NCI-H1436 (cell line): ENCODE results near the gene SLC52A1.
"Not testable (repeated sequence)": the region's sequence is repeated elsewhere in the genome, so short reads cannot be mapped to it uniquely, and the experiment has no call there.

Source experiments
- DNase-seq: peaks from one replicate; lab custom pipeline; 2025; lab: John Stamatoyannopoulos, UW

SLC52A1 gene

DNA sequence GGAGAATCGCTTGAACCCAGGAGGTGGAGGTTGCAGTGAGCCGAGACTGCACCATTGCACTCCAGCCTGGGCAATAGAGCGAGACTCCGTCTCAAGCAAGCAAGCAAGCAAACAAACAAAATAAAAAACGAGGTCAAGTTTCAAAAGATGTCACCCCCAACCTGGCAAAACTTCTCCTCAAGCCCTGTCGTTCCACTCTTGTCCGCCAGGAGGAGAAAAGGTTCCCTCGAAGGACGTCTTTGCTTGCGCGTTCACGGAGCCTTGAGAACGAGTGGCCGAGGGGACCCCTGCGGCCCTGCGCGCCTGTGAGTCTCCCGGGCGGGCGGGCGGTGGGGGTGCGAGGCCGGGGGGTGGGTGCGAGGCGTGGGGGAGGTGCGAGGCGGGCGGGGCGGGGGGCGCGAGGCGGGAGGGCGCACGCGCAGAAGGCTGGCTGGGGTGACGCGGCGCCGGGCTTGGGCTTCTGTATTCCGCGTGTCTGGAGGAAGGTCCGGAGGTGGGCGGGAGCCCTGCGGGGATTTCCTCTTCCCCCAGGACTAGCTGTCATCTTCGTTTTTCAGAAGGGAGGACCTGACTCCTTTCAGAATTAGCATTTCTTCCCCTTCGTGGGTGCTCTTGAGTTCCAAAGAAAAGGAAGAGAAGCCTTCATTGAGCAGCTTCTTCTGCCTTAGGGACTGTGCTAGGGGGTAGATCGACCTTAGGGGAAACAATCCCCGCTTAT is 3.7 kb downstream of the SLC52A1 start:
- peak; percentile 77 for DNase-seq

DNA sequence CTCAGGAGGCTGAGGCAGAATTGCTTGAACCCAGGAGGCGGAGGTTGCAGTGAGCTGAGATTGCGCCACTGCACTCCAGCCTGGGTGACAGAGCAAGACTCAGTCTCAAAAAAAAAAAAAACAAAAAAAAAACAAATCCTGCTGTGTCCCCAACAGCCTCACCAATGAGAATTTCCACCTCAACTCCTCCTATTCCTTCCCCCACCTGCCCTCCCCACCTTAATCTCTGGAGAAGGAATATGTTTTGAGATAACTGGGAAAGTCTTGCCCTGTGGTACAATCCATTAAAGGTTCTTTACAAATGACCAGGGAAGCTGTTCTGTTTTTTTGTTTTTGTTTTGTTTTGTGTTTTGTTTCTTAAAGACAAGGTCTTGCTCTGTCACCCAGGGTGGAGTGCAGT is 5.1 kb downstream of the SLC52A1 start:
- not testable (repeated sequence) for DNase-seq

DNA sequence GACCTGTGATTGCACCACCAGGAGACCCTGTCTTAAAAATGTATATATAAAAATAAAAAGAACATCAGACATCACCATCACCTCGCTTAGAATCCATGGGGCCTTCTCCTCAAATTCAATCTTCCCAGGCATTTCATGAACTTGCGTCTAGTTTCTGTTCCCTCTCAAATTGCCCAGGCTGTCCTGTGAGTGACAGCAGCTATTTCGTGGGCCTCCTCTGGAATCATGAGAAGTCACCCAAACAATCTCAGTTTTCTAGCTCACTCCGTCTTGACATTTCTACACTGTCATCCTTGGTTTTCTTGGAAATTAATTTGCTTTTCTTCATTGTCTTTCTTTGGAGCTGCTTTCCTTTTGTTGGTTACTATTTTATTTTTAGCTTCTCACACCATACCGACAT is 7.3 kb downstream of the SLC52A1 start:
- no peak for DNase-seq

DNA sequence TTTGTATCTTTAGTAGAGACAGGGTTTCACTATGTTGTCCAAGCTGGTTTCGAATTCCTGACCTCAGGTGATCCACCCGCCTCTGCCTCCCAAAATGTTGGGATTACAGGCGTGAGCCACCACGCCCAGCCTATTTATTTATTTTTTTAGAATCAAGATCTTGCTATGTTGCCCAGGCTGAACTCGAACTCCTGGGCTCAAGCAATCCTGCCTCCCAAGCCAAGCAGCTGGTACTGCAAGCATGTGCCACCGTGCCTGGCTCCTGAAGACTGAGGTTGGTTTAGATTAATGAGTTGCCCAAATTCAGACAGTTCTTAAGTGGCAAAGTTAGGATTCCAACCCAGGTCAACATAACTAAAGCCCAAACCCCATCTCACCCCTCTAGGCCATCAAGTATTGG is 7.9 kb downstream of the SLC52A1 start:
- no peak for DNase-seq

DNA sequence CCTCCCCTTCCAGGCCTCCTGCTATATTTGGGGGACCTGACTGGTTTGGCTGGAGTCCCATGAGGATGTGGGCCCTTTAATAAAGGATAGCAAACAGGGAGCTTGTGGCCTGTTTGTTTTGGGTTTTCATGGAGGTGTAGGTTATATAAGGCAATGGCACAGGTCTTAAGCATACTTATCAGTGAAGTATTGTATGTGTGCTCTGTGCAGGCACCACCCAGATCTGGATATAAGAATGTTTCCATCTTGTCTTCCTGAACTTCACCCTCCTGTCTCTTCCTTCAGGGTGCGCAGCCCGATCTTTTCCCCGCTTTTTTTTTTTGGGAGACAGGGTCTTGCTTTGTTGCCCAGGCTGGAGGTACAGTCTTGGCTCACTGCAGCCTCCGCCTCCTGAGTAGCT is 10.6 kb downstream of the SLC52A1 start:
- no peak for DNase-seq

DNA sequence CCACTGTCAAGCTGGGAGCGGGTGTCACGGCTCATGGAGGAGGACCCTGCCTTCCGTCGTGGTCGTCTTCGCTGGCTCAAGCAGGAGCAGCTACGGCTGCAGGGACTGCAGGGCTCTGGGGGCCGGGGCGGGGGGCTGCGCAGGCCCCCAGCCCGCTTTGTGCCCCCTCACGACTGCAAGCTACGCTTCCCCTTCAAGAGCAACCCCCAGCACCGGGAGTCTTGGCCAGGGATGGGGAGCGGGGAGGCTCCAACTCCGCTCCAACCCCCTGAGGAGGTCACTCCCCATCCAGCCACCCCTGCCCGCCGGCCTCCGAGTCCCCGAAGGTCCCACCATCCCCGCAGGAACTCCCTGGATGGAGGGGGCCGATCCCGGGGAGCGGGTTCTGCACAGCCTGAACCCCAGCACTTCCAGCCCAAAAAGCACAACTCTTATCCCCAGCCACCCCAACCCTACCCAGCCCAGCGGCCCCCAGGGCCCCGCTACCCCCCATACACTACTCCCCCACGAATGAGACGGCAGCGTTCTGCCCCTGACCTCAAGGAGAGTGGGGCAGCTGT is 11.6 kb downstream of the SLC52A1 start:
- DNase-seq: no peak

DNA sequence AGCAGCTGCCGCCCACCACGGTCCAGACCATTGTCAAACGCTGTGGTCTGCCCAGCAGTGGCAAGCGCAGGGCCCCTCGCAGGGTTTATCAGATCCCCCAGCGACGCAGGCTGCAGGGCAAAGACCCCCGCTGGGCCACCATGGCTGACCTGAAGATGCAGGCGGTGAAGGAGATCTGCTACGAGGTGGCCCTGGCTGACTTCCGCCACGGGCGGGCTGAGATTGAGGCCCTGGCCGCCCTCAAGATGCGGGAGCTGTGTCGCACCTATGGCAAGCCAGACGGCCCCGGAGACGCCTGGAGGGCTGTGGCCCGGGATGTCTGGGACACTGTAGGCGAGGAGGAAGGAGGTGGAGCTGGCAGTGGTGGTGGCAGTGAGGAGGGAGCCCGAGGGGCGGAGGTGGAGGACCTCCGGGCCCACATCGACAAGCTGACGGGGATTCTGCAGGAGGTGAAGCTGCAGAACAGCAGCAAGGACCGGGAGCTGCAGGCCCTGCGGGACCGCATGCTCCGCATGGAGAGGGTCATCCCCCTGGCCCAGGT is 13.0 kb downstream of the SLC52A1 start:
- no peak for DNase-seq

DNA sequence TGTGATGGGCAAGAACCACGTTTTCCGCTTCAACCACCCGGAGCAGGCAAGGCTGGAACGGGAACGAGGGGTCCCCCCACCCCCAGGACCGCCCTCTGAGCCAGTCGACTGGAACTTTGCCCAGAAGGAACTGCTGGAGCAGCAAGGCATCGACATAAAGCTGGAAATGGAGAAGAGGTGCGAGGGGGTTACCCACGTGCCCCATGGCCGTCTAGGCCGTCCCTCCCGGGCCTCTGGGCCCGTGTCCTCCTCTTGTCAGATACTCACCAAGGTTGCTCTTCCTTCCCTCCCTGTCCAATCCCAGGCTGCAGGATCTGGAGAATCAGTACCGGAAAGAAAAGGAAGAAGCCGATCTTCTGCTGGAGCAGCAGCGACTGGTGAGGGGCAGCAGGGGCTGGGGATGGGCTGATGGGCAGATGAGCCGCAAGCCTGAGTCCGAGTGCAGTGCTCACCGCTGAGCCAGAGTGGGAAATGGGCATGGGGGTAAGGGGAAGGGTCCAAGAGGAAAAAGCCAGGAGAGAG is 14.7 kb downstream of the SLC52A1 start:
- no peak for DNase-seq

DNA sequence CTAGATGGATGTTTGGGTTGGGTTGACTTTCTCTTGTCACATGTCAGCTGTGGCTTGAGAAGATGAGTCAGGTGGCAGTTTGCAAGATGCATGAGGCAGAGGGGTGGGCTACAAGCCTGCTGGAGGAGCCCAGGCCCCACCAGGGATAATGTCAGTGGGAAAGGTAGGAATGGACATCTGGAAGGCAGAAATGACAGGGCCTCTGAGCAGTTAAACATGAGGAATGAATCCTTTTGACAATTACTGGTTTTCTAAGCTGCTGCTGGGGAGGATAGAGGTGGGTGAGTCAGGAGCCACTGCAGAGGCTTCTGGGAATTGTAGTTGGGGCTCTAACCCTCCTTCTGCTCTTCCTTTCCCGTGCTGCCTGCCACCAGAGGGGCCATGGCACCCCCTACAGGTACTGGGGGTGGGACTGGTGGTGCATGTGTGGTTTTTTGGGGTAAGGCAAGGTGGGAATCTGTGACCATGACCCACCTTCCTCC is 15.7 kb downstream of the SLC52A1 start:
- no peak for DNase-seq

DNA sequence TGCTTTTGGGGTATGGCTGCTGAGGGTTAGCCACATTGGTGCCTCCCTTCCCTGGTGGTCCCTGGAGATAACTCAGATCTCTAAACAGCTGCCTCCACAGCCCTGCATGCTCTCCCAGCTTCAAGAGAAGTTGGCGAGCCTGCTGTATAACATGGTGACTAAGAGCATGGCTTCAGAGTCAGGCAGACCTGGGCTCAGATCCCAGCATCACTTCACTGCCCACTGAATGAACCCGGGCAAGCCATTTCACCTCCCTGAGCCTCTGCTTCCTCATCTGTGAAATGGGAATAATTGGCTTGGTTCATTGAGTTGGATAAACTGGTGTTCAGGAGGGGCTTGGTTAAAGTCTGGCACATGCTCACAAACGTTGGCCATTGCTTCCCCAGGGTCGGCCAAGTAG is 20.9 kb downstream of the SLC52A1 start:
- no peak for DNase-seq

DNA sequence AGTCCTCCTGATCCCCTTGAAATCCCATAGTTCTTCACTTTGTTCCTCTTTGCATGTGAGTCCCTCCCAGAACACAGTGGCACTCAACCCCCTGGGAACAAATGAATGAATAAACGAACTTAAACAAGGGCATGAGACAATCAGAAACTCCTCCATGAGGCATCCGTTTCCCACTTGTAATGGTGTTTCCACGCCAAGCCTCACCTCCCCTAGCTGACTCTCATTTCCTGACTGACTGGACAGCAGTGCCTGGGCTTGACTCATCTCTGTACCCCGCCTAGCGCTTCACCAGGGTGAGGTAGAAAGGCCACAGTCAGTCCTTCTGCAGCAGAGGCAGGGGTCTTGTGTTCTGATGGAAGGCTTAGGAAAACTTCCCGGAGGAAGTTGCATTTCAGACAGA is 23.3 kb downstream of the SLC52A1 start:
- DNase-seq: no peak

DNA sequence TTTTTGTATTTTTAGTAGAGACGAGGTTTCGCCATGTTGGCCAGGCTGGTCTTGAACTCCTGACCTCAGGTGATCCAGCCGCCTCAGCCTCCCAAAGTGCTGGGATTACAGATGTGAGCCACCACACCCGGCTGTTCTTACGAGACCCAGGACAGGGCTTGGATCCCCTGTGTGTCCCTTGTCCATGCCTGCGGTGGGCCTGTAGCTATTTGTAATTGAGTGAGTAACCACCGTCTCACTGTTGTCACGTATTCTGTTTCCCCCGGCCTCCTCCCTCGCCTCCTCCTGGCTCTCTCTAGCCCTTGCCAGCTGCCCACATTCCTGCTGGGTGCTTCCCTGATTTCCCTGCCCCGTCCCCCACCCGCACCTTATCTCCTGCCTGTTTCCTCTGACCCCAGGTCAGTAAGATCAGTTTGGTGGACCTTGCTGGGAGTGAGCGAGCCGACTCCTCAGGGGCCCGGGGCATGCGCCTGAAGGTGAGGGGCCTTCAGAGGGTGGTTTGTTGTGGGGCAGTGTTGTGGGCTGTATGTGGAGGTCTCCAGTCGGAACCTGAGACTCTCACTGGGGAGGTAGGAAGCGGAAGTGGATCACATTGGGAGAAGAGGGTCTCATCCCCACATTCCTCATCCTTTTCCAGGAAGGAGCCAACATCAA is 31.9 kb downstream of the SLC52A1 start:
- DNase-seq: no peak

DNA sequence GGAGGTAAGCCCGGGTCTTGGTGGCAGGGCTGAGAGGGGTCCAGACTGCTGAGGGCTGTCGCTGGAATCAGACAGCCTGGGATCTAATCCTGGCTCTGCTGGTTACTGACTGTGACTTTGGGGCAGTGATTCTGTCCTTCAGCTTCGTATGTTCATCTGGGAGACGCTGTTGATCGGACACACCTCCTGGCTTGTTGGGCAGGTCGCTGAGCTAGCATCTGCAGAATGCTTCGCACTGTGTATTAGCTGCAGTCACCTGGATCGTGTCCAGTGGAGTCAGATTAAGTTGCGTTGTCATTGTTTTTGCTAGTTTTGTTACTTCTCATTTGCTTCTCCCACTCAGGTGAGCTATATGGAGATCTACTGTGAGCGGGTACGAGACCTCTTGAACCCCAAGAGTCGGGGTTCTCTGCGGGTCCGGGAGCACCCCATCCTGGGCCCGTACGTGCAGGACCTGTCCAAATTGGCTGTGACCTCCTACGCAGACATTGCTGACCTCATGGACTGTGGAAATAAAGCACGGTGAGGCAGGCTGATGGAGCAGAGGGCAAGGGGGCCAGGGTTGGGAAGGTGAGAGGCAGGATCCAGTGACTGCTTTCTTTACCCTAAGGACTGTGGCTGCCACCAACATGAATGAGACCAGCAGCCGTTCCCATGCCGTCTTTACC is 33.0 kb downstream of the SLC52A1 start:
- no peak for DNase-seq

DNA sequence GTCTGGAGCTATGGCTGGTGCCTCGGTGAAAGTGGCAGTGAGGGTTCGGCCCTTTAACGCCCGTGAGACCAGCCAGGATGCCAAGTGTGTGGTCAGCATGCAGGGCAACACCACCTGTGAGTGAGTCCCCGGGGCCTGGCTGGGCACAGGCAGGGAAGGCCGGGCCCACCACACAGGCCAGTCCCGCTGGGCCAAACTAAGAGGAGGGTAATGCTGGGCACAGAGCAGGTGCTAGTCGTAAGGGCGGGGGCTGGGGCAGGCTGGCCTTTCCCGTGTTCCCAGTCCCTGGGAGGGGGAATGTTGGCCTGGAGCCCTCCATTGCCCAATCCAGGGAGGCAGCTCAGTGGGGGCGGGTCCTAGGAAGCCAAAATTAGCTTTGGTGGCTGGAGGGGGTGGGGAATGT is 35.0 kb downstream of the SLC52A1 start:
- DNase-seq: no peak

DNA sequence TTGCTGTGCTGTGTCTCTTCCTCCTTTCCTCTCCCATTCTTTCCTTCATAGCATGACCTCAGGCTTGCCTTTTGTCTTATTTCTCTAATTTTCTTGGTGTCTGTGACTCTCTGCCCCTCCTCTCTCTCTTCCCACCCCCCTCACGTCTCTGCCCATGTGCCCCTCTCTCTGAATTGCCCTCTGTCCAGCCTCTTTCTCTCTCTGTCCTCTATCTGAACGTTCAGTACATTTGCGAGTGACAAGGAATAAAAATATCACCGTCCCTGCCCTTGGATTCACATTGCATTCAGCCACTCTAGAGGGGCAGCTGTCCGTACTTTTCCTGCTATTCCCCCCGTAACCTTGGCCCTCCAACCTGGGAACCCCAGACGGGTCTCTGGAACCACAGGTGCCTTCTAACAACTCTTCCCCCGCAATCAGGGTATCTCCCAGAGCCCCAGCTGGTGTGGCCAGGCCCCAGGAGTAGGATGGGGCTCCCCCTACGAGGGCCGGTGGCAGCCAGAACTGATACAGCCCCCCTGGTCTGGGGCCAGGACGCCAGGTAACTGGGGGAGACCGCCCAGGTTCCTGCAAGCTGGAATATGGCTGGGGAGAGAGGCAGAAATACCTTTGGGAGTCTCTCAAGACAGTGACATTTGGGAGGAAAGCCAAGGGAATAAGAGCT is 35.7 kb downstream of the SLC52A1 start:
- DNase-seq: no peak

DNA sequence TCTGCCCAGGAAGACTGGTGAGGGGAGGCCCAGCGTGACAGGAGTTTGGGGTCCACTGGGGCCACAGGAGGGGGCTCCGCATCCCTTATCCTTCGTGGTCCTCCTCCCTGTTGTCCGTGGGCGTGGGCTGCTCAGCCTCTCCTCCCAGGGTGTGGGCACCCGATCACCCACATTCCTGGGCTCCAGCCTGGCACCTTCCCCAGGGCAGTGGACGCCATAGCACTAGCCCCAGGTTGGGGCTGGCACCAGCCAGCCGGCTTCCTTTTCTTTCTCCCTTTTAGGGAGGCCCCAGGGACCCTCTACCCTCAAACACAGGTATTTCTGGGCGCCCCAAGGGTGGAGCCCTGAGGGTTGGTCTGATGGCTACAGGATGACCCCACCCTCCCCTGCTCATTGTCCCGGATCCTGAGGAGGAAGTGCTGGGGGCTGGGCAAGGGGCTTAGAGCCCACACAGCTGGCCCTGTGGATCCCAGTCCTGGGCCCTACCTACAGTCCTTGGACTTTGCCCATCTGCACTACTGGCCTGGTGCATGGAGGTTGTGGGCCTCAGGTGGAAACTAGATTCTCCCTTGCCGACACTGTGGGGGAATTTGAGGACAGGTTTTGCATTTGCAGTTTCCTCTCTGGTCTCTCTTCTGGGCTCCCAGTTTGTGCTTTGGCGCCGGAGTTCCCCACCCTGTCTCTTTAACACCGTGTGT is 36.3 kb downstream of the SLC52A1 start:
- no peak for DNase-seq

DNA sequence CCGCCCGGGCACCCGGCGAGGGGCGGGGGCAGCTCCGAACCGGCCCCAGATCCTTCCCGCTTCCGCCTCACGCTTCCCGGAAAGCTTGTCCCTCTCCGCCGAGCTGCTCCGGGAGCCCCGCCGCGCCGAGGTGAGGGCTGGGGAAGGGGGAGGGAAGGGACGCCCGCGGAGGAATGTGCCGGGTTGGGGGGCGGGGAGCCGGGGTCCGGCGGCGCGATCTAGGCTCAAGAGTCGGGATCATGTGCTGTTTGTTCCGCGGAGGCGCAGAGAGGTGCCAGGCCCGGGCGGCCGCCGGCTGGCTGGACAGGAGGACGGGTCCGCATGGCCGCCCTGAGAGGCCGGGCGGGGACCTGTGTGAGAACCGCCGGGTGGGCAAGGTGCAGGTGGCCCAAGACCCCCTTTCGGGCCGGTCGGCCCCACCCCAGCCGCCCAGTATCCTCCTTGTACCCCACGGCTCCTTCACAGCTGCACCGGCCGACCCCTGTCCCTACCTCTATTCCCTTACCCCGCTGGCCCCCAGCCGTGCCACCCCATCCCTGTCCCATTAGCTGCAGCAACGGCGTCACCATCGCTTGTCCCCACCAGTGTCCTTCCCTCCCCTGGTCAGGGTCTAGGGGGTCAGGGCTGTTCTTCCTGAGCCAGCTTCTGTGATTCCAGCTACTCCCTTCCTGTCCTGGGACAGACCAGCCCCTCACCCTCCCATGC is 37.0 kb downstream of the SLC52A1 start:
- DNase-seq: no peak

DNA sequence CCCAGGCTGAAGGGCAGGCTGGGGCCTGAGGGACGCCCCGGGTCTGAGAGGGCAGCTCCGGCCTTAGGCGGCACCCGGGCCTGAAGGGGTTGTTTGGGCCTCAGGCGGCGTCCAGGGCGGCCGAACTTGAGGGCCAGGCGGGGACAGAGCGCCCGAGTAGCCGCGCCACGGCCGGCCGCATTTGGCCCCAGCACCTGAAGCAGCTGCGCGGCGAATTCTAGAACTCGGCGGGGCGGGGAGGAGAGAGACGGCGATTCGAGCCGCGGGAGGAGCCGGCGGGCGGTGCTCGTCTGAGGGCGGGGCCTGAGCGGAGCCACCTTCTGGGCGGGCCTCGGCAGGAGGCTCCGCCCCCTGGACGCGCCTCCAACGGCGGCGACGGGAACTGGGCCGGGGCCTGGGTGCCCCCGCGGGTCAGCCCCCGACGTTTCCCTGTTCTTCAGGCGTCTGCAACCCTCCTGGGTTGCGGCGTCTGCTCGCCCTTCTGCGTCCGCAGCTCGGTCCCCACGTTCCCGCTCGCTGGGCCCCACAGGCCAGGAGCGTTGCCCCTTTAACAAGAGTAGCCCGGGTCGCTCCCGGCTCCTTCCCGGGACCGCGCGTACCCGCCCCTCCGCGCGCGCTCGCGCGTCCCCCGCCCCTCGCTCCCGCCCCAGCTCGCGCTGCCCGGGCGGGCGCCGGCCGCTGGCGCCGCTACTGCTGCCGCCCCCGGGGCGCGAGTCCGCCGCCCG is 37.8 kb downstream of the SLC52A1 start, which contains the start of the genes INCA1 and KIF1C:
Gene INCA1, minus strand, starts transcription at position 221 of the 725 bp plus-strand sequence. CDS start 3,085 bp downstream, outside the sequence.
Gene KIF1C, plus strand, starts transcription at position 649 of the 725 bp plus-strand sequence. CDS start 2,297 bp downstream, outside the sequence.
- DNase-seq: peak; percentile 89

DNA sequence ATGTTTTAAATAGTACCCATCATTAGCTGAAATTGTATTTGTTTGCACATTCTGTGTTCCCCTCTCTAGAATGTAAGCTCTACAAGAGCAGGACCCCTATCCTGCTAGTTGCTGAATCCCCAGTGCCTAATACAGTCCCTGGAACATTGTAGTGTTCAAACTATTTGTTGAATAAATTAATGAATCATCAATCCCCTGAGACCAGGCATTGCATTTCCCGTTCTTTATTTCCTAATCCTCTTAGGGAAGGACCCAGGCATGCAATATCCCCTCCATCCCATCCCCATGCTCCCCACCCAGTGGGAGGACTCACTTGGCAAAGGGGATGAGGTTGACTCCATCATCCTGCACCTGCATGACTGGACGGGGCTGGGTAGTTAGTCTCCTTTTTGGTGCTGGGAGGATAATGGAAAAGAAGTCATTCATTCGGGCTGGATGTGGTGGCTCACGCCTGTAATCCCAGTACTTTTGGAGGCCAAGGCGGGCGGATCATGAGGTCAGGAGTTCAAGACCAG is 41.1 kb downstream of the SLC52A1 start:
- no peak for DNase-seq
